Skin epidermis (tissue), 12 donors: ENCODE results near the gene BAK1.

Experiments used
- H3K27ac ChIP-seq, 21 experiments: fragments of 200-600 bp; sonication (generic) in 11 of 21; one replicate each; pipeline ENCODE4 v1.5.0; 2020; ENCODE audit warnings: mild to moderate bottlenecking in 3 of 21, inconsistent platforms in 2 of 21, moderate library complexity in 2 of 21
- H3K4me3 ChIP-seq, 7 experiments: fragments of 200-600 bp; sonication (generic) in 2 of 7; one replicate each; pipeline ENCODE4 v1.5.0; 2020; ENCODE audit warnings: inconsistent platforms in 2 of 7, mild to moderate bottlenecking in 2 of 7, moderate library complexity in 1 of 7

The BAK1 gene

GRCh38 chr6:33579828-33580714, at the start of gene BAK1:
Gene BAK1, minus strand, starts transcription at chr6:33580276. Its CDS starts 2,672 bp downstream, at chr6:33577604.
- Histone ChIP-seq H3K4me3 (peak within 1 kb of the TSS; percentile 70 to 84 (median 75)), H3K27ac (peak within 1 kb of the TSS in 20 of 21 experiments; percentile 75 to 98 (median 92))

DNA sequence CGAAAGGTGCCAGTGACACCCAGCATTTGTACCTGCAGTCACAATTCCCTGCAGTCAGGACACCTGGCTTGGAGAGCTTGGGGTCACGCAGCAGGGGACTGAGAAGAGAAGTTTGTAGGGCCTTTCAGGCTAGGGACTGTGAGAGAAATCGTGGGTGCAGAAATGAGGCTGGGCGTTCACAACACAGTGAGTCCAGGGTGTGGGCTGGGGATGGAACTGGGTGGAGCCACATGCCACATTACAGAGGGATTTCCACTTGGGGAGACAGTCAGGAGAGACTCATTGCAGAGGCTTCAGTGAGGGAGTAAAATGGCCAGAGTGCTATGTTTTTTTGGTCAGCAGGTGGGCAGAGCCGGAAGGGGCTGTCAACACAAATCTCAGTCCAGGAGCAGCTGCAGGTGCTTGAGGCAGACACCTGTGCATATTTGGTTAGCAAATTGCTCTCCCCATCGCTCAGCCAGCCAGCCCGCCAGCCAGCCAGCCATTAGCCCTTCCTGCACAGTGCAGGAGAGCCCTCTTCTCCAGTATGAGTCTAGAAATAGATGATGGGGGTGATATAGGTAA, 48.4 kb upstream of the BAK1 start:
- H3K4me3 ChIP-seq: no peak overlapping the region
- H3K27ac ChIP-seq: peak overlapping the region in 8 of 21 experiments; percentile 1 to 72 (median 38)

GRCh38 chr6:33627876-33628275, 47.8 kb upstream of the BAK1 start:
- Histone ChIP-seq H3K27ac (peak overlapping the region in 9 of 21 experiments; percentile 1 to 72 (median 46)), H3K4me3 (no peak overlapping the region)

DNA sequence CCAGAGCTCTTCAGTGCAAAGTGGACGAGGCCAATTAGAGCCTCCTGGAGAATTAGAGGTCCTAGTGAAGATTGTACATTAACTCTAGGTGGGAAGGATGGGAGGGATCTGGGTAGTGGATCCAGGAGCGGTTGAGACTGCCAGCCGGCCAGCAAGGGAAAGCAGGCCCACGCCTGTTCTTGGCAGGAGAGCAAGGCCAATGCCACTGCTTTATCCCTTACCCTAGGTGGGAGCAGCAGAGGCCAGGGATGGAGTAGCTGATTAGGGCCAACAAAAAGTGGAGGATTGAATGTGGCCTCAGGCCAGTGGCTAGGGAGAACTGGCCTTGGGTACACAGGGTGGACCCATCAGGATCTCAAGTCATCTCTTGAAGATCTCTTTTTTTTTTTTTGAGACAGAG, 44.8 kb upstream of the BAK1 start:
- peak overlapping the region in 4 of 21 experiments; percentile 3 to 44 (median 35) for H3K27ac ChIP-seq

DNA sequence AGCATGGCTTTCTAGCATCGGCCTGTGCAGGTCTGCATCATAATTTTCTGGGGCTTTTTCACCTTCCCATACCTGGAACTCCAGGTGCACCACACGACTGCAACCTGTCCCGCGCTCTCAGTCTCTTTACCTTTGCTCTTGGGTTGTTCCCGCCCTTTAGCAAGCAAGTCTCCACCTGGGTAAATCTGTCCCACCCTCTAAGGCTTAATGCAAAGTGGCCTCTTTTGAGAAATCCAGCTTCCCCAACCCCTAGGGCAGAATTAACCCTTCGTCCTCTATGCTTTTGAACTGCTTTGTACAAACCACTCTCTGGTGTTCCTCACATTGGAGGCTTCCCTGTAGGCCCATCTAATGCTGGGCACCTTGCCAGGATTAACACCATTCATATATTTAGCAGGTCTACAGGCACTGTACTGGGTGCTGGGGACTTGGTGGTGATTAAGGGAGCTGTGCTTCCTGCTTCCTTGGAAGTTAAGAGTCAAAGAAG, 43.9 kb upstream of the BAK1 start:
- Histone ChIP-seq H3K4me3 (no peak overlapping the region), H3K27ac (peak overlapping the region in 4 of 21 experiments; percentile 3 to 98 (median 26))

More for the DNA sequence above, 44.8 kb upstream of the BAK1 start:
- H3K4me3 ChIP-seq: no peak overlapping the region

DNA sequence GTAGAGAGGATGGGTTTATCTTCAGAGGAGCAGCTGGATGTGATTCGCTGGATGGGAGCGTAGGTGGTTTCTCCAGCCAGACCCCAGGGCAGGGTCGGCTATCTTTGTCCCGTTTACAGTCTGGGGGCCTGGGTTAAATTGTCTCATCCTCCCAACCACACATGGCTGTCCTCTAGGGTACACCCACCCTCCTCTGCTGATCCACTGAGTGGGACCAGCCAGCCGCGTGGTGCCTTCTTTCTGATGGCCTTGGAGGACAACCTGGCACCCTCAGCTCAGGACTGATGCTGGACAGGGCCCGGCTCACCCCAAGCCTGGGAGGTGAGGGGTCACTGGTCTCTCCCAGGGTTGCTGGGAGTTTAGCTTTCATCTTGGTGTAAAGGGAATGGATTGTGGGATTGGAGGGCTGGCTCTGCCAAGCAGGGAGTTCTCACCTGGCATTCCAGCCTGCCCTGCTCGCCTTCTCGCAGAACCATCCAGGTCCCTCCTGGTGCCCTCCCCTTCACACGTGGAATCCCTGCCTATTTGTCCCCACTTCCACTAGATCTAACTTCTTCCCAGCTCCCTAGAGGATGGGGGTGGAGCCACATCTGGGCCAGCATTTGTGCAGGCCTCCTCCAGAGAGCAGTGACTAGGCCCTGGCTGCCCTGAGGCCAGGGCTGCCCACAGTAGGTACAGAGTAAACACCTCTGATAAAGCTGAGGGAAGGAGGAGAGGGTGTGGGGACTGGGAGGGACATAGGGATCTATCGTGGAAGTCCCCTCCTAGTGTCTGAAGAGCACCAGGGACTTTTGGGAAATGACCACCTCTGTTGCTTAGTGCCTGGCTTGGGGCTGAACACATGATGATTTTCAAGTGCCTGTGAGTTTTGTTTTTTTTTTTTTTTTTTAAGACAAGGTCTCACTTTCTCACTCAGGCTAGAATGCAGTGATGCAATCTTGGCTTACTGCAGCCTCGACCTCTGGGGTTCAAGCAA, 42.7 kb upstream of the BAK1 start:
- peak overlapping the region; percentile 61 to 88 (median 85) for H3K4me3 ChIP-seq
- H3K27ac ChIP-seq: peak overlapping the region in 17 of 21 experiments; percentile 81 to 99 (median 92)

GRCh38 chr6:33621711-33622388, 41.8 kb upstream of the BAK1 start:
- peak overlapping the region; percentile 61 to 88 (median 85) for H3K4me3 ChIP-seq
- H3K27ac ChIP-seq: peak overlapping the region; percentile 79 to 99 (median 92)

DNA sequence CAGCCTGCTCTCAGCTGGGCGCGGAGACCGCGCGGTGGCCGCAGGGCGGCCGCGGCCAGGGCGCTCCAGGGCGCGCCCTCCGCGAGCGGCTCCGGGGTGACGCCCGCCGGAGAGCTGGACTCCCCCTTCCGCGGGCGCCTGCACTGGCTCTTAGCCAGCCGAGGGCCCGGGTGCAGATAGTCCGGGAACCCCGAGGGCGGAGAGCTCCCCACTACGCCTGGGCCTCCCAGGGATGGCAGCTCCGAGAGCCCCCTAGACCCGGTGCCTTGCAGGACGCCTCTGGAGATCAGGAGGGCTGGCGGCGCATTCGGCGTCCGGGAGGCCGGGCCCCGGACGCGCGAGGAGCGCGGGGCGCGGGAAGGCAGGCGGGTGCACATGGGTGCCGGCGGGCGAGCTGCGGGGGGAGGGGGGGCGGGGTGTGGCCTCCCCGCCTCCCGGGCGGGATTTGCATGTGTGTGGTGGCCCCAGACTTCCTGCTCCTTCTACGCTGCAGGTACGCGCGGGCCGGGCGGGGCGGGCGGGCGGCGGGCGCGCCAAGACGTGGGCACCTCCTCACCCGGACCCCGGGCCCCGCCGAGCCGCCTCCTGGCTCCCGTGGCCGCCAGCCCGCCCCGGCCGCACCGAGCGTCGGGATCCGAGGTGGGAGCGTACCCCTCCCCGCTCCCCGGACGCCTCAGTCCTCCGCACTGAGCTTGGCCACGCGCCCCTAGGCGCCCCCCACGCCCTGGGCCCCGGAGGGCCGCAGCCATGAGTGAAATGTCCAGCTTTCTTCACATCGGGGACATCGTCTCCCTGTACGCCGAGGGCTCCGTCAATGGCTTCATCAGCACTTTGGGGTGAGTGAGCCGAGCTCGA, 41.0 kb upstream of the BAK1 start, which contains the start of gene ITPR3:
Gene ITPR3 (plus strand): TSS at position 467 of the 855 bp plus-strand sequence. CDS start 281 bp downstream, at position 748.
- Histone ChIP-seq H3K27ac (peak within 1 kb of the TSS; percentile 79 to 99 (median 92)), H3K4me3 (peak within 1 kb of the TSS; percentile 61 to 88 (median 85))

- peak overlapping the region; percentile 61 to 88 (median 85) for H3K4me3 ChIP-seq
- peak overlapping the region; percentile 79 to 99 (median 92) for H3K27ac ChIP-seq
Observed at GRCh38 chr6:33620158-33620855, 40.2 kb upstream of the BAK1 start.

DNA sequence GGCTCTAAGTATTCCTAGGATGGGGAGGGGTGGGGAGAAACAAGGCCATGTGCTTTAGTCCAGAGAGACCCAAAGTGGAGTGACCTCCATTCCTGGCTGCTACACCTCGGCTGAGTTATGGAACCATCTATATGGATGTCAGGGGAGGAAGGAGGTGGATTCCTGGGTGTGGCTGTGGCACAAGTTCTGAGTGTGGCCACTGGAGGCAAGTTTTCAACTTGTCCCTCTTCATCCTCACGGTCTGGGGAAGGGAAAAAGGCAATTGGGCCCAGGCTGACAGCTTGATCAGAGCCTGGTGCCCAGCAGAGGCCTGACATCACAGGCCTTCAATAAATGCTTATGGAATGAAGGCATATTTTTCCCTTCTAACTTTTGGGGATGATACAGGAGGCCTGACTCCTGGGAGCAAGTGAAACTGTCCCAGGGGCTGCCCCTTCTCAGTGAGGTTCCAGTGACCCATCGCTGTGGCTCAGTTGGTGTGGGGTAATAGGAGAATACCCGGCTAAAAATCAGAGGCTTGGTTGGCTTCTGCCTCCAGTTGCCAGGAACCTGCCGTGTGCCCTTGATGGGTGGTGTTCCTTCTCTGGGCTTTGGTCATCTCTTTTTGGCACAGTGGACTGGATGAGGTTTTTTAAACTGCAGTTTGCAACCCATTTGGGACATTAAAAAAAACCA, 39.2 kb upstream of the BAK1 start:
- Histone ChIP-seq H3K27ac (peak overlapping the region in 18 of 21 experiments; percentile 21 to 99 (median 93)), H3K4me3 (peak overlapping the region in 1 of 7 experiments; percentile 85)

DNA sequence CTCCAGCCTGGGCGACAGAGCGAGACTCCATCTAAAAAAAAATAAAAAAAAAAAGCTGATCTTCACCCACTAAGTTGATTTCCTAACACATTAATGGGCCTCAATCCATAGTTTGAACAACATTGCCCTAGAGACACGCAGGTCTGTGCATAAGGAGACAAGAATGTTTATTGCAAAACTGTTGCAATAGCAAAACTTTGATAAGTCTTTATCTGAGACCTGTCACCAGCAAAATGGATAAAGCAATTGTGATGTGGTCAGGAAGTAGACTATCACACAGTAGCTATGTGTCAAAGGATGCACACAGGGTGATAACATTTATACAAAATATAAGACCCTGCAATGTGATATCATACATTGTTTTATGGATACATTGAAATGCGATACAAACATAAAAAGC, 36.8 kb upstream of the BAK1 start:
- H3K4me3 ChIP-seq: no peak overlapping the region
- H3K27ac ChIP-seq: peak overlapping the region in 1 of 21 experiments; percentile 35

DNA sequence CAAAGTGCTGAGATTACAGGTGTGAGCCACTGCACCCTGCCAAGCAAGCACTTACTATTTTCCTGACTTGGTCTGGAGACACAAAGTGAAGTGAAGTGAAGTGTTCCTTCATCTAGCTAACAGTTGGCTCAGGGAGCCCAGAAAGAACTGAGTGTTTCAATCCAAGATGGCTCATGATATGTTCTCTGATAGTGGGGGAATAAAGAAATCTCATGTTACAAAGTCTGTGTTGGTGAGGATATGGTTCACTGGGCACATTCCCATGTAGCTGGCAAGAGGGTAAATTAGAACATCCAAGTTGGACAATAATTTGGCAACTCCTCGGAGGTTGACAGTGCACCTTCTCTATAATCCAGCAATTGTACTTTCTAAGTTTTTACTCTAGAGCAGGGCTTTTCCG, 36.0 kb upstream of the BAK1 start:
- H3K27ac ChIP-seq: no peak overlapping the region
- H3K4me3 ChIP-seq: no peak overlapping the region

GRCh38 chr6:33613795-33614168, 33.7 kb upstream of the BAK1 start:
- H3K4me3 ChIP-seq: no peak overlapping the region
- peak overlapping the region in 14 of 21 experiments; percentile 3 to 77 (median 34) for H3K27ac ChIP-seq

- H3K27ac ChIP-seq: peak overlapping the region in 8 of 21 experiments; percentile 3 to 77 (median 33)
Observed at GRCh38 chr6:33613146-33613794, 33.2 kb upstream of the BAK1 start.

DNA sequence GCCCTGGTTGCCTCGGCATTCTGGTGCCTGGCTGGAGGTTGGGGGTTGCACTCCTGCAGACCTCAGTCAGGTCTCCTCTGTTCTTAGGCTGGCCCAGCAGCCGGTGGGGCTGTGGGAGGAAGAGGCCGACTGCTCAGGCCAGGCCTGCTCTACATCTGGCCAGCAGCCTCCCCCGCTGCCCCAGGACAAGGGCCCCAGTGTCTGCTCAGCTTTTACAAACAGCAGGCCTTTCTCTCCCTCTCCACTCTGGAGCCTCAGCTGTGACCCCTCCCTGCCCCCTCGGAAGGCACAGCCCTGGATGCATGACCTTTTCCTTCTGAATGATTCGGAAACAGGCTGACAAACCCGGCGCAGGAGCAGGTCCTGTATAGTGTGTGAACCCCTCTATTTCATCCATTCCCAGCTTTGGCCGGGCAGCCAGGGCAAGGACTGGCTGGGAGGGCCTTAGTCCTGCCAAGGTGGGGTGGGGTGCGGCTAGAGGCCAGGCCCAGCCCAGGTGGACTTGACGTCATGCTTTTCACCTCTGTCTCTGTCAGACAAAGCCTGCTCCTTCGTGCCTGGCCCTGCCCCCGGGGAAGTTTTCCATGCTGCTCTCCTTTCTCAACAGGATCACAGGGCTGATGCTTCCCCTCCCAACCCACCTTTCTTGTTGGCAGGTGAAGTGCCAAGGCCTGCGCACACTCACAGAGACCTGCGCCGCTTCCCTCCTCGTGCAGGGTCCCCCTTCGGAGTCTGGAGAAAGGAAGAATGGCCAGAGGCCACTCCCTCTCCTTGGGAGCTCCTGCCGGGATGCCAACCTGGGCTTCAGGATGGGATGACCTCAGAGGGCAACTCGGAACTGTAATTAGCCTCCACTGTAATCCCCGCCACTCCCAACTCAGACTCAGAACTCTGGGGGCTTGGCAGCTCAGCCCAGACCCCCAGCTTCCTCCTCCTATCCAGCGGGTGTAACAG, 31.0 kb upstream of the BAK1 start:
- H3K27ac ChIP-seq: peak overlapping the region in 9 of 21 experiments; percentile 1 to 52 (median 19)
- no peak overlapping the region for H3K4me3 ChIP-seq

More at GRCh38 chr6:33613146-33613794, 33.2 kb upstream of the BAK1 start:
- no peak overlapping the region for H3K4me3 ChIP-seq
